Right atrium auricular region (tissue), 2 donors: ENCODE results near the gene KRT6A. TPM values are rescaled to one million over a fixed set of nuclear protein-coding genes. Genes with fewer than 3 reads are reported as not detected.

Source experiments
- DNase-seq: peaks from one replicate; pipeline ENCODE4 v3.0.0-alpha.2; 2019; ENCODE audit warnings: low spot score
- H3K27ac ChIP-seq, 2 donors: fragments of 200-600 bp; sonication (generic); 1 replicate in 1 of 2; 2 replicates in 1 of 2; pipeline ENCODE4 v1.5.1; 2016 to 2019
- H3K27me3 ChIP-seq, 2 donors: fragments of 200-600 bp; sonication (generic); one replicate each; pipeline versions ENCODE4 v1.5.1 to v1.6.0; 2017 to 2019
- H3K36me3 ChIP-seq: fragments of 200-600 bp; sonication (generic); one replicate; pipeline ENCODE4 v1.5.1; 2016
- H3K4me1 ChIP-seq, 2 donors: fragments of 200-600 bp; sonication (generic); one replicate each; pipeline versions ENCODE4 v1.5.1 to v1.6.0; 2017 to 2019
- H3K4me3 ChIP-seq, 2 donors: fragments of 200-600 bp; sonication (generic); 1 replicate in 1 of 2; 2 replicates in 1 of 2; pipeline ENCODE4 v1.5.1; 2017 to 2019; ENCODE audit warnings: mild to moderate bottlenecking in 1 of 2, moderate library complexity in 1 of 2
- H3K9me3 ChIP-seq, 2 donors: fragments of 200-600 bp; sonication (generic); one replicate each; pipeline ENCODE4 v1.5.1; 2019
- total RNA-seq, 2 donors: library from RNA; depleted of rRNA; stranded (reverse); fragments of >200 nt; gene quantifications; one replicate each; pipeline ENCODE4 v1.1.0, GENCODE V29; 2016
- TF ChIP-seq, protein P1 (sequence below), 2 donors: fragments of 200-600 bp; sonication (generic); IDR thresholded peaks; one replicate each; pipeline ENCODE4 v1.5.1; 2019; ENCODE audit warnings: antibody characterized with exemption in 2 of 2

The KRT6A gene
- total RNA-seq, 2 donors from 2014 or later = 0.48 to 7.4 TPM

DNA sequence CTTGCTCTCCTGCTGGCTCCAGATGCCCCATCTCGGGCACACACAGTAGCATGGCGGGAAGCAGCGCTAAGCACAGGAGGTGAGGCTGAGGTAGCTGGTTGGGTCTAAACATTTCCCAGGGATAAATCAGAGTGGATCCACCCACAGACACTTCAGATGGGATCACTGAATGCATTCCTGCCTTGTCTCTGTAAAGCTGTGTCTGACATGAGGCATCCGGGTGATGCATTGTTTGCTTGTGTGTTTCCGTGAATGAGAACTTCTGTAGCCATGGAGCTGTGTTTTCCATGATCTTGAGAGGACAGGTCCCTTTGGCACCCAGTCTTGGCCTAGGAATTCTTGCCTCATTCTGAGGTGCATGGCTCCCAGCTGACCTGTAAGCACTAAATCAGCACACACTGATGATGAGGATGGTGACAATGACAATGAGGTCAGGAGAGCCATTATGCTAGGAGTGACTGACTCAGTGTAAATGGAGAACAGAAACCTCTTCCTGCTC is 52.2 kb downstream of the KRT6A start:
- no peak for DNase-seq

DNA sequence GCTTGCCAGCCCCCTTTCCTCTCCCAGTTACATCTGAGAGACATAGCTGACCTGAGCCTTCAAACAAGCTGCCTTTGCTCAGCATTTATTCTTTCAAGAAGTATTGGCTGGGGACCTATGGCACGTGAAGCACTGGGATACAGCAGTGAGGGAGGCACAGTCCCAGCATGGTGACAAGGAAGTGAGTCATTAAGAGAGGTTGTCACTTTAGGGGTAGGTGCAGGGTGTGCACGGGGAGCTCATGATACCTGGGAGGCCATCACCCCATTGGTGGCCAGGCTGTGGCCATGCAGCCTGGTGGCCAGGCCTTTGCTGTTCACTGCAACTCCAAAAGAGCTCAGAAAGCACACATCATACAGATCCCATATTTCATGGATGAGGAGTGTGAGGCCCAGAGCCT is 53.2 kb downstream of the KRT6A start:
- no peaks in the 10 kb centered on the region for H3K27me3 ChIP-seq
- DNase-seq = no peak
- no peaks in the 10 kb centered on the region for H3K9me3 ChIP-seq
- TF ChIP-seq, protein P1, sequence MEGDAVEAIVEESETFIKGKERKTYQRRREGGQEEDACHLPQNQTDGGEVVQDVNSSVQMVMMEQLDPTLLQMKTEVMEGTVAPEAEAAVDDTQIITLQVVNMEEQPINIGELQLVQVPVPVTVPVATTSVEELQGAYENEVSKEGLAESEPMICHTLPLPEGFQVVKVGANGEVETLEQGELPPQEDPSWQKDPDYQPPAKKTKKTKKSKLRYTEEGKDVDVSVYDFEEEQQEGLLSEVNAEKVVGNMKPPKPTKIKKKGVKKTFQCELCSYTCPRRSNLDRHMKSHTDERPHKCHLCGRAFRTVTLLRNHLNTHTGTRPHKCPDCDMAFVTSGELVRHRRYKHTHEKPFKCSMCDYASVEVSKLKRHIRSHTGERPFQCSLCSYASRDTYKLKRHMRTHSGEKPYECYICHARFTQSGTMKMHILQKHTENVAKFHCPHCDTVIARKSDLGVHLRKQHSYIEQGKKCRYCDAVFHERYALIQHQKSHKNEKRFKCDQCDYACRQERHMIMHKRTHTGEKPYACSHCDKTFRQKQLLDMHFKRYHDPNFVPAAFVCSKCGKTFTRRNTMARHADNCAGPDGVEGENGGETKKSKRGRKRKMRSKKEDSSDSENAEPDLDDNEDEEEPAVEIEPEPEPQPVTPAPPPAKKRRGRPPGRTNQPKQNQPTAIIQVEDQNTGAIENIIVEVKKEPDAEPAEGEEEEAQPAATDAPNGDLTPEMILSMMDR (IDR thresholded peaks at IDR 0.05) = no peak
- no peak overlapping the region for H3K27ac ChIP-seq
- peaks cover 0 to 5% of the 10 kb centered on the region in 2 donors for H3K4me1 ChIP-seq
- H3K36me3 ChIP-seq = no peaks in the 10 kb centered on the region
- H3K4me3 ChIP-seq = no peak overlapping the region

More for the DNA sequence above, 52.2 kb downstream of the KRT6A start:
- Histone ChIP-seq H3K9me3 (no peaks in the 10 kb centered on the region), H3K4me1 (peaks cover 0 to 5% of the 10 kb centered on the region in 2 donors), H3K27ac (no peak overlapping the region), H3K4me3 (no peak overlapping the region), H3K27me3 (no peaks in the 10 kb centered on the region), H3K36me3 (no peaks in the 10 kb centered on the region)
- TF ChIP-seq, protein P1 (IDR thresholded peaks at IDR 0.05) = no peak

DNA sequence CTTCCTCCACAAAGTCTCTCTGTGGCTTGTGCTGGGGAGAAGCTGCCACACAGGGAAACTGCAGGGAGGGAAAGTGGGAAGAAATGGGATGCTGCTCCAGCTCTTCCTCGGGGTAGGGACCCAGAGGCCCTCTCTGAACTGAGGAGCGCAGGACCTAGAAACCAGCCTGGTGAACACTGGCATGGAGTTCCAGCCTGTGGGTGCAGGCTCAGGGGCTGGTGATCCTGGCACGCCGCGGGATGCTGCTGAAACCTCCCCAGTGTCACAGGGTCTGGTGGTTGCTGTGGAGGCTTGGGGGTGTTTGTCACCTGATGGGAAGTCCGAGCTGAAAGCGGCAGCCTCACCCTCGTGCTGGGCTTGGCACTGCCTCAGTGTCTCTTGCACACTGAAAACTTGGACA is 53.6 kb downstream of the KRT6A start:
- Histone ChIP-seq H3K9me3 (no peaks in the 10 kb centered on the region), H3K27ac (no peak overlapping the region), H3K27me3 (no peaks in the 10 kb centered on the region), H3K4me1 (peaks cover 0 to 5% of the 10 kb centered on the region in 2 donors), H3K4me3 (no peak overlapping the region), H3K36me3 (no peaks in the 10 kb centered on the region)
- TF ChIP-seq, protein P1 (IDR thresholded peaks at IDR 0.05) = no peak
- no peak for DNase-seq

DNA sequence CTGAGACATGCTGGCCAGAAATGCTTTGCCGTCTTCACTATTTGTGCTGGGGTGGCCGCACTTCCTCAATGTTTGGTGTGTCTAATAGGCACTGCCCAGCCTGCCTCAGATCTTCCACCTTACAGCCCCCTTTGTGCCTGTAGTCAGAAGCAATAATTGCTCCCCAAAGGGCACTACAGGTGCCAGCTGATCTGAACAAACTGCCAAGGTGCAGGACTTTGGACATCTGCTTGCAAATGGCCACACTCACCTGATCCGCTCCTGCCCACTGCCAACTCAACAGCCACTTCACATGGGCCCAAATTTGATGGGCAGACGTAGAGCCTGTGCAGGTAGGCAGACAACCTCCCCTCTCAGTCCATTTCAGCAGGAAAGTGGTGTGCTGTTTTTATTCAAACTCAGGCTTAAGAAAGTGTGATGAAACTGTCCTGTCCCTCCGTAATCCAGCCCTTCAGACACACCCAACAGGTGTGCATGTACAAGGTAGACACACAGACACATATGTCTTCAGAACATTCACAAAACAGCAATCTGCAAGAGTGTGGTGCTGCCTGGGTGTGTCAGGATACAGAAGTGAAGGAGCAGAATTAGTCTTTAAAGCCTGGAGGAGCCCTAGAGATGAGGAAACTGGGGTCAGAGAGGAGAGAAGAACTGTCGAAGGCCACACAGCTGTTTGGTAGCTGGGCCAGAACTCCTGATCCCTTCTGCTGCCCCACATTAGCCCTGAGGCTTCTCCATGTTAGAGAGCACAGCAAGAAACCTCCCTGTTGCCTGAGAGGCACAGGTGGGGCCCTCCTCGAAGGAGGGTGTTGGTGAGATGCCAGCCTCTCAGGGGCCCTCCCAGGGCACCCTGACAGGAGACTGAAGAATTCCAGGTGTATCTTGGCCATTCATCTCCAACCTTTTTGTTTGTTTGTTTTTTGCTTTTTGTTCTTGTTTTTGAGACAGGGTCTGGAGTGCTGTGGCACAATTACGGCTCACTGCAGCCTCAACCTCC is 54.5 kb downstream of the KRT6A start:
- H3K27ac ChIP-seq = no peak overlapping the region
- H3K4me3 ChIP-seq = no peak overlapping the region
- H3K4me1 ChIP-seq = peaks cover 0 to 5% of the 10 kb centered on the region in 2 donors
- peak; percentile 48 for DNase-seq
- no peaks in the 10 kb centered on the region for H3K27me3 ChIP-seq
- no peaks in the 10 kb centered on the region for H3K9me3 ChIP-seq
- TF ChIP-seq, protein P1 (IDR thresholded peaks at IDR 0.05) = no peak
- no peaks in the 10 kb centered on the region for H3K36me3 ChIP-seq

DNA sequence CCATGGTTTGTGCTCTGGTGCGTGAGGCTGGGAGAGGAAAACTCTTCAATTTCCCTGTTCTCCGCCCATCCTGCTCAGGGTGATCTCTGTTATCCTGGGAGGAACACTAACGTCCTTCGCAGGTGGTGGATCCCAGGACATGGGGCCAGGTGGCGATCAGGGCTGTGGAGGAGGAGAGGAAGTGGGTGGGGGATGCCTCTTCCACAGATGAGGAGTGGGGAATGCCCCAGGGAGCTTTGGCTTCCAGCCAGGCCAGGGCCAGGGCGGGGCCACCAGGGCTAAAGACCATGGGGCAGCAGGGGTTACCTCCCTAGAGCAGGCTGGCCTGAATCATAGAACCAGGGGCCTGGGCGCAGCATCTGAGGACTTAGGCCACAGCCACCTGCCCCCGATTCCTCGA is 55.5 kb downstream of the KRT6A start:
- no peaks in the 10 kb centered on the region for H3K27me3 ChIP-seq
- DNase-seq = peak; percentile 44
- H3K9me3 ChIP-seq = no peaks in the 10 kb centered on the region
- TF ChIP-seq, protein P1 (IDR thresholded peaks at IDR 0.05) = no peak
- no peak overlapping the region for H3K27ac ChIP-seq
- H3K36me3 ChIP-seq = no peaks in the 10 kb centered on the region
- H3K4me3 ChIP-seq = no peak overlapping the region
- H3K4me1 ChIP-seq = peaks cover 0 to 5% of the 10 kb centered on the region in 2 donors

Other genes starting within 250 kb of the KRT6A start
- gene KRT86, start 218.6 kb downstream of the KRT6A start, total RNA-seq = not detected
- not detected for gene KRT81, start 201.7 kb downstream of the KRT6A start, total RNA-seq
- gene KRT83, start 171.9 kb downstream of the KRT6A start, total RNA-seq = not detected
- not detected for gene KRT85, start 125.8 kb downstream of the KRT6A start, total RNA-seq
- gene KRT84, start 107.6 kb downstream of the KRT6A start, total RNA-seq = under 1 TPM in 1 of 2 donors, not detected in 1; 0.28 TPM
- gene KRT82, start 86.9 kb downstream of the KRT6A start, total RNA-seq = not detected
- not detected for gene KRT75, start 58.9 kb downstream of the KRT6A start, total RNA-seq
- not detected for gene KRT6B, start 41.1 kb downstream of the KRT6A start, total RNA-seq
- gene KRT6C, start 19.5 kb downstream of the KRT6A start, total RNA-seq = not detected
- gene KRT5, start 27.1 kb upstream of the KRT6A start, total RNA-seq = 10 to 100 TPM in 1 of 2 donors, 1 to 10 TPM in 1; 1.4 to 12.1 TPM
- gene KRT71, start 59.9 kb upstream of the KRT6A start, total RNA-seq = not detected
- gene KRT74, start 80.6 kb upstream of the KRT6A start, total RNA-seq = 1 to 10 TPM in 1 of 2 donors, not detected in 1; 2.9 TPM
- not detected for gene KRT72, start 108.2 kb upstream of the KRT6A start, total RNA-seq
- gene KRT73, start 125.3 kb upstream of the KRT6A start, total RNA-seq = not detected
- gene KRT2, start 159.0 kb upstream of the KRT6A start, total RNA-seq = not detected
- not detected for gene KRT1, start 187.2 kb upstream of the KRT6A start, total RNA-seq
- gene KRT77, start 210.3 kb upstream of the KRT6A start, total RNA-seq = not detected